GM18907 (cell line): ENCODE measurements around the gene RIN3.

ENCODE experiments used
- ATAC-seq: cut with Tn5 transposase; IDR thresholded peaks from one replicate; pipeline ENCODE4 v1.9.1; 2021; ENCODE audit warnings: mild to moderate bottlenecking, moderate library complexity; ENCODE audit not compliant: unreplicated experiment

RIN3 gene

GRCh38 chr14:92591346-92591745, 77.8 kb downstream of the RIN3 start:
- ATAC-seq, result no peak

DNA sequence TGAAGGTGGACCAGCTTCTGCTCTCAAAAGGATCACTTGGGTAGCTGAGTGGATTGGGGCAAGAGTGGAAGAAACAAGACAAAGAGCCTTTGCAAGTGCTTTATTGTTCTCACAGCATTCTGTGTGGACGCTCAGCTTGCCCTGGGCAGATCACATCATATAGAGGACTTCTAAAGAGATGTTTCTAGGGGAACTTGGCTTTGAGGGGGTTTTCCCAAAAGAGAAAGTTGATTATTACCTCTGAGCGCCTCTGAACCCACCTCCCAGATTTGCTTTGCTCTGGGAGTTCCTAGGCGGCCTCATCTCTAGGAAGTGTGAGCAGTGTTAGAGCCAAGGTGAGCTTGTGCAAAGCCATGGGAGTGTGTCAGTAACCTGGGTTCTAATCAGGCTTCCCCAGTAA, 81.7 kb downstream of the RIN3 start:
- ATAC-seq, result peak; percentile 56

DNA sequence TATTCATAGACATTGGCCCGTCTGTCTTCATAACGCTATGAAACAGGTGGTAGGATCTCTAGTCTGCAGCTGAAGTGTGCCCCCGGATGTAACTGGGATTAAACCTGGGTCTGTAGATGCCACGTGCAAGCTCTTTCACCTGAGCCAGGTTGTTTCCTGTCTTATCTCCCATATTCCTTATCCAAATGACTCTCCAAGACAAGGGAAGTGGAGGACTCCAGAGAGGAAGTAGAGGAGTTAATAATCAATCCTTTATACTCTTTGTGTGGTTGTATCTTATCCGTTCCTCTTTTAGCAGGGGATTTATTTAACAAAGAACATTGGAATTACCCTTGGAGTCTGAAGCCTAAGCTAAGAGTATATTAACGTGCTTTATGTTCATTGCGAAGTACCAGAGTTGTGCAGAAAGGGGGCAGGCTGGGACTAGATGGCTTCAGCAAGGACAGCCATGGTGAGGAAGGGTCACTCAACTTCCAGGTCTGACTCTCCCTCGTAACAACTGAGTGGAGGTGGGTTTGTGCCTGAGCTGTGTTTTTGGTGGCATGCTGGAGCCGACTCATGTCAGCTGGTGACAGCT, 82.8 kb downstream of the RIN3 start:
- ATAC-seq, result no peak

GRCh38 chr14:92597906-92598905, 84.6 kb downstream of the RIN3 start:
- ATAC-seq, result no peak

DNA sequence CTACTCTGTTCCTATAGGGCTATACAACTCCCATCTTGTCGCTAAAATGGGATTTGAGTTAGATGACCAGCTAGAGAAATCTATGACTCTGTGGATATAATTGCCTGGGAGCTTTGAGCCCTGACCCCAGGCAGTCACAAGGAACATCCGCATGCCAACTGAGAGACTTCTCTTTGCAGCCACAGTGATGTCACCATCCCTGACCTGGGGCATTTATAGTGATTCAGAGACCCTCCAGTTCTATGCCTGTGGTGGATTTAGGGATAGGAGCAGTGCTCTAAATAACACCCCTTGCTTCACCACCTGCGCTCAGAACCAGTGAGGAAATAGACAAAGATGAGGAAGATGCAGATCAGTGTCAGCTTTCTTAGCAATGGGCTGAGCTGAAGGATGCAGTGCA, 86.2 kb downstream of the RIN3 start:
- ATAC-seq, result no peak

- ATAC-seq, result no peak
Observed at GRCh38 chr14:92600318-92601053, 86.9 kb downstream of the RIN3 start.

GRCh38 chr14:92601131-92601710, 87.6 kb downstream of the RIN3 start:
- ATAC-seq, result no peak

DNA sequence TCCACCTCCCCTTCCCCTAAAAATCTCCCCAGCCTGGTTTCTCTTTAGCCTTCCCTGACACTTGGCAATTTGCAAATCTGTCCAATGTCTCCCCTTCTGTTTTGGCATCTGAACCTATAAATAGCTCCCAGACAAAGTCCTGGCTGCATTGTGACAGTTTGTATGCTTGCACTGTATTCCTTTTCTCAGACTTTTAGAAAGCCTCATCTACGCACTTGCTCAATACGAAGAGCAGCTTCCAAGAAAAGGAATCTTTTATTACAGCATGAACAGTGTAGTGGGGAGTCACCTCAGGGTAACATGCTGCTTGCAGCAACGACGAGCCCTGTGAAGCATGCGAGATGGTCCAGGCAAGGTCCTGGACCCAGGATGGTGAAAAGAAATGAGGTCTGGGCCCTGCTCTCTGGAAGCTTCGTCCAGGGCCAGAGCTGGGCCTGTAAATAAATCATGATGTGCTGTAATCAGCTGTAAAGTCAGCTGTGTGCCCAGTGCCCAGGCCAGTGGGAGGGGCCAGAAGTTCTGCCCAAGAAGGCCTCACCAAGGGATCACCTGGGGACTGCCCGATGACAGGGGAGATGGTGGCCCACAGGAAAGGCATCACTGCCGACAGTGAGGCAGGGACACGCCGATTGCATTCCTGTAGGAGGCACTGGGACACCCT, 88.3 kb downstream of the RIN3 start:
- no peak for ATAC-seq

DNA sequence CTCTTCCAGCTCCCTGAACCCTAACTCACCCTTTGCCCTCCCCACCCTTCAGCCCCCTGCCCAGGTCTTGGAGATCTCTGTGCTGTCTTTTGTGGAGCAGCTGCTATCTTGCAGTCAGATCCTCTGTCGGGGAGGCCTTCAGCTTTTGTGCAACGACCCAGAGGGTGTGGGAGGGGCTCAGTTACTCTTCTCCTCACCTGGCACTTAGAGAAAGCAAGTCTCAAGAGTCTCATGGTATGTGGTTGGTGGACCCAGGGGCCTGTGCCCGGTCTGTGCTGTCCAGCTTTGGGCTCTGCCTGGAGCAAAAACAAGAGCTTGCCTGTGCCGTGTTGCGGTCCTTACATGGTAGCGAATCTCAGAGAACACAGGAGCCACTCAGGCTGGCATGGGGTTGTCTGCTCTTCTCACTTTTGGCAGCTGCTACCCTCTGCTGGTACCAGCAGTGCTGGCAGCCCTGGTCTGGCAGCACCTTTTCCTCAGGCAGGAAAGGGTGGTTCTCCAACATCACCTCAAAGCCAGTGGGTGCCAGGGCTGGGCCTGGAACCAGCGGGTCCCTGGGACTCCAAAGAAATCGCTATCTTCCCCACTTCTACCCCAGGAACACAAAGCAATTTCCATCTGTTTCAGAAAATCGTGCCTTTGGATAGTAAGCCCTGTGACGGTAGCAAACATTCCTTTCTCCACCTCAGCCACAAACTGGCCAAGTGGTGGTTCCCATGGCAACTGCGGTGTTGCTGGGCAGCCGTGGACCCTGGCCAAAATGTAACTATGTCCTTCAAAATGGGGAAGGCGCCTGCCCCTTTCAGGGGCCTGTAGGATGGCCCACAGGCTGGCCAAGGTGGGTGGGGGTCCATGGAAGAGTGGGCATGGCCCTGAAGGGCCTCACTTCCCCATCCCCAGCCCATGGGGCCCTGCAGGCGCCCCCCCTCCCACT, 90.0 kb downstream of the RIN3 start:
- no peak for ATAC-seq

- no peak for ATAC-seq
Observed at GRCh38 chr14:92605274-92605940, 91.8 kb downstream of the RIN3 start.

DNA sequence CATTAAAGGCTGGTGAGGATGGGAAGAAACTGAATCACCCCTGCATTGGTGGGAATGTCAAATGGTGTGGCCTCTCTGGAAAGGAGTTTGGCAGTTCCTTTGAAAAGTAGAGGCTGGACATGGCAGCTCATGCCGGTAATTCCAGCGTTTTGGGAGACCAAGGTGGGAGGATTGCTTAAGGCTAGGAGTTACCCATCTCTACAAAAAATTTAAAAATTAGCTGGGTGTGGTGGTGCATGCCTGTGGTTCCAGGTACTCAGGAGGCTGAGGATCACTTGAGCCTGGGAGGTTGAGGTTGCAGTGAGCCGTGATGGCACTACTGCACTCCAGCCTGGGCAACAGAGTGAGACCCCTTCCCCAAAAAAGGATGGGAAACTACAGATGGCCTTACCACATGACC, 93.7 kb downstream of the RIN3 start:
- ATAC-seq, result no peak

- no peak for ATAC-seq
Observed at GRCh38 chr14:92607702-92608429, 94.3 kb downstream of the RIN3 start.

DNA sequence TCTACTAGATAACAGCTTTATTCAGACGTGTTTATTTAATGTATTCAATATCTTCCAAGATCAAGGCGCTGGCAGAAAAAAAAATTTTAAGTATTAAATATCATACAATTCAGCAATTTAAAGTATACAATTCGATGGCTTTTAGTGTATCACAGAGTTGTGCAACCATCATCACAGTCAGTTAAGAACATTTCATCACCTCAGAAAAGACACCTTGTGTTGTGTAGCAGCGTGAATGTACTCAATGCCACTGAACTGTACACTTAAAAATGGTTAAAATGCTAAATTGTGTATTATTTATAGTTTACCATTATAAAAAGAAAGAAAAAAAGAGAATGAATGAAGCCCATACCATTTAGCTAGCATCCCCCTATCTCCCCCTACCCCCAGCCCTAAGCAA, 96.4 kb downstream of the RIN3 start:
- ATAC-seq, result no peak

DNA sequence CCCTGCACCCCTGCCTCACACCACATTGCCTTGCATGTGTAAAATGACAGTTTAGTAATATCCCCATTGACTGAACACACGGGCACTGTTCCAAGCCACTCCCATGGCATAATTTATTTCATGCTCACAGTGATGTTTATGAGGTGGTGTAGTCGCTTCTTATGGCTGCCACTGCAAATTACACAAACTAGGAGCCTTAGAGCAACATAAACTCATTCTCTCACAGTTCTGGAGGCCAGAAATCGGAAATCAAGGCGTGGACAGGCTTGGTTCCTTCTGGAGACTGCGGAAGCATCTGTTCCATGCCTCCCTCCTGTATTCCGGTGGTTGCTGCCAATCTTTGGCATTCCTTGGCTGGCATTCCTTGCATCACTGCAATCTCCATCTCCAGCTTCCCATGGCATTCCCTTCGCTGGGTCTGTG, 97.3 kb downstream of the RIN3 start:
- ATAC-seq, result no peak

DNA sequence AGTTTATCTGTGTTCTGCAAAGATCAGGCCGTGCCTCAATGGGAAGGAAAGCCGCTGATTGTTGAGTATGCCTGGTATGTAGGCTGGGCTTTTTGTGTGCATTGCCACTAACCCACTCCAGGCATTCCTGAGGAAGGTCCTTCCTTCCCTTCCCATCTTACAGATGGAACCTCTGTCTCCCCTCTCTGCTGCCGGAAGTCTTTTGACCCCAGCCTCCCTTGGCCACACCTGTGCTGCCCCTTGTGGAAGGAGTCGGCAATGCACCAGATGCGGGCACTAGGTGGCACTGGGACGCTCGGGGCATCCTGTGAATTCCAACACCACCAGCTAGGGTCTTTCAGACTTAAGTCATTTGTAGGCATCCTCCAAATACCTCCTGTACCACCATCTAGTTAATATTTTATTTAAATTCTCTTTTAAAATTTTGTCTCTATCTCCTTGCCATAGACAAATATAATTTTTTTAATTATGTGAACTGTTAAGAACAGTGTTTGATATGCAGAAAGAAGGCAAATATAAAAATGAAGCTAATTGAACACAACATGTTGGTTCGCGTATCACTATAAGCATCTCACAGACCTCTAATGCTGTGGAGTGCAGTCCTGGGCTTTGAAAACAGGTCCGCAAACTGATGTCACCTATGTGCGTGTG, 99.6 kb downstream of the RIN3 start:
- no peak for ATAC-seq

GRCh38 chr14:92613681-92614260, 100.2 kb downstream of the RIN3 start:
- no peak for ATAC-seq

- peak; percentile 92 for ATAC-seq
Observed at GRCh38 chr14:92615451-92615850, 101.9 kb downstream of the RIN3 start.

GRCh38 chr14:92616178-92616577, 102.6 kb downstream of the RIN3 start:
- ATAC-seq, result no peak
